Measurements from ENCODE around the gene ANKRD33B. TPM values are rescaled to one million over a fixed set of nuclear protein-coding genes. Genes with fewer than 3 reads are reported as not detected.

The ANKRD33B gene
- total and polyA plus RNA-seq, 2 experiments from 2014 or later: 1.5 to 2.0 TPM

GRCh38 chr5:10705747-10706146, 141.9 kb downstream of the ANKRD33B start:
- no peaks in the 10 kb centered on the region for H3K9me3 ChIP-seq (ENCODE audit: low read depth)
- WGBS (ENCODE audit: low lambda C conversion rate, missing lambda C conversion rate): 96% methylated on average over 2 of the region's 2 CpGs
- H4K20me1 ChIP-seq (ENCODE audit: insufficient read depth, poor library complexity, severe bottlenecking): peaks cover 11% of the 10 kb centered on the region
- no peak overlapping the region for H3K27ac ChIP-seq
- peaks cover 34% of the 10 kb centered on the region for H3K79me2 ChIP-seq
- TF ChIP-seq, protein P1, sequence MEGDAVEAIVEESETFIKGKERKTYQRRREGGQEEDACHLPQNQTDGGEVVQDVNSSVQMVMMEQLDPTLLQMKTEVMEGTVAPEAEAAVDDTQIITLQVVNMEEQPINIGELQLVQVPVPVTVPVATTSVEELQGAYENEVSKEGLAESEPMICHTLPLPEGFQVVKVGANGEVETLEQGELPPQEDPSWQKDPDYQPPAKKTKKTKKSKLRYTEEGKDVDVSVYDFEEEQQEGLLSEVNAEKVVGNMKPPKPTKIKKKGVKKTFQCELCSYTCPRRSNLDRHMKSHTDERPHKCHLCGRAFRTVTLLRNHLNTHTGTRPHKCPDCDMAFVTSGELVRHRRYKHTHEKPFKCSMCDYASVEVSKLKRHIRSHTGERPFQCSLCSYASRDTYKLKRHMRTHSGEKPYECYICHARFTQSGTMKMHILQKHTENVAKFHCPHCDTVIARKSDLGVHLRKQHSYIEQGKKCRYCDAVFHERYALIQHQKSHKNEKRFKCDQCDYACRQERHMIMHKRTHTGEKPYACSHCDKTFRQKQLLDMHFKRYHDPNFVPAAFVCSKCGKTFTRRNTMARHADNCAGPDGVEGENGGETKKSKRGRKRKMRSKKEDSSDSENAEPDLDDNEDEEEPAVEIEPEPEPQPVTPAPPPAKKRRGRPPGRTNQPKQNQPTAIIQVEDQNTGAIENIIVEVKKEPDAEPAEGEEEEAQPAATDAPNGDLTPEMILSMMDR (IDR thresholded peaks at IDR 0.05; ENCODE audit: poor library complexity): no peak
- no peak for TF ChIP-seq EZH2phosphoT487 (IDR thresholded peaks at IDR 0.05; ENCODE audit: low read depth, severe bottlenecking, unreplicated experiment)
- TF ChIP-seq EZH2 (IDR thresholded peaks at IDR 0.05; ENCODE audit: borderline replicate concordance): no peak
- no peak overlapping the region for H3K4me3 ChIP-seq
- H2AFZ ChIP-seq: no peak overlapping the region
- DNase-seq (ENCODE audit: low spot score): no peak
- peaks cover 15% of the 10 kb centered on the region for H3K4me1 ChIP-seq (ENCODE audit: insufficient read depth)
- H3K27me3 ChIP-seq: no peaks in the 10 kb centered on the region
- H3K9me2 ChIP-seq (replicated peaks; ENCODE audit: insufficient read depth): no peaks in the 10 kb centered on the region
- no peaks in the 10 kb centered on the region for H3K36me3 ChIP-seq (replicated peaks; ENCODE audit: insufficient read depth, low read depth)
- no peak overlapping the region for H3K4me2 ChIP-seq

- 95% methylated on average over 4 of the region's 4 CpGs for WGBS (ENCODE audit: low lambda C conversion rate, missing lambda C conversion rate)
- no peak overlapping the region for H3K4me2 ChIP-seq
- H3K27me3 ChIP-seq: no peaks in the 10 kb centered on the region
- no peak overlapping the region for H3K4me3 ChIP-seq
- no peak overlapping the region for H2AFZ ChIP-seq
- peaks cover 29% of the 10 kb centered on the region for H3K79me2 ChIP-seq
- H4K20me1 ChIP-seq (ENCODE audit: insufficient read depth, poor library complexity, severe bottlenecking): peaks cover 6% of the 10 kb centered on the region
- no peaks in the 10 kb centered on the region for H3K36me3 ChIP-seq (replicated peaks; ENCODE audit: insufficient read depth, low read depth)
- no peaks in the 10 kb centered on the region for H3K9me3 ChIP-seq (ENCODE audit: low read depth)
- peaks cover 15% of the 10 kb centered on the region for H3K4me1 ChIP-seq (ENCODE audit: insufficient read depth)
- TF ChIP-seq EZH2phosphoT487 (IDR thresholded peaks at IDR 0.05; ENCODE audit: low read depth, severe bottlenecking, unreplicated experiment) (no peak), EZH2 (IDR thresholded peaks at IDR 0.05; ENCODE audit: borderline replicate concordance) (no peak)
- TF ChIP-seq, protein P1 (IDR thresholded peaks at IDR 0.05; ENCODE audit: poor library complexity): no peak
- no peak overlapping the region for H3K27ac ChIP-seq
- DNase-seq (ENCODE audit: low spot score): no peak
- no peaks in the 10 kb centered on the region for H3K9me2 ChIP-seq (replicated peaks; ENCODE audit: insufficient read depth)
Observed at GRCh38 chr5:10706326-10706725, 142.5 kb downstream of the ANKRD33B start.

Small RNA genes lying within 50 kb of the gene (small RNA-seq; reads per million reads assigned to genes)
- gene AC012629.4: not detected
- gene AC112200.1: not detected

Other genes starting within 250 kb of the ANKRD33B start
- gene MARCHF6, start 210.4 kb upstream of the ANKRD33B start, total RNA-seq: 91.1 and 105 TPM in 2 replicates
- gene MARCHF6, start 210.4 kb upstream of the ANKRD33B start, polyA plus RNA-seq: 70.9 and 89.6 TPM in 2 replicates
- gene ROPN1L, start 122.2 kb upstream of the ANKRD33B start, total RNA-seq: 0.28 and 0.30 TPM in 2 replicates
- gene ROPN1L, start 122.2 kb upstream of the ANKRD33B start, polyA plus RNA-seq: not detected in 2 replicates
- 69.1 and 74.8 TPM in 2 replicates for gene DAP, start 197.2 kb downstream of the ANKRD33B start, total RNA-seq
- 193 and 196 TPM in 2 replicates for gene DAP, start 197.2 kb downstream of the ANKRD33B start, polyA plus RNA-seq